Naive thymus-derived CD4-positive, alpha-beta T cell (primary cell): ENCODE data around the gene CPS1. TPM values are rescaled to one million over a fixed set of nuclear protein-coding genes. Genes with fewer than 3 reads are reported as not detected.

Source experiments
- ATAC-seq: fragments of 150-1000 bp; cut with Tn5 transposase; 2 replicates; pipeline ENCODE4 v1.10.0; 2021; ENCODE audit warnings: mild to moderate bottlenecking, moderate library complexity
- CTCF ChIA-PET: fragments of 350-600 bp; sonication (Branson Sonifier 250); formaldehyde crosslinking; loops from one replicate; lab custom pipeline; 2021; ENCODE audit warnings: antibody characterized with exemption; lab: Charles Lee
- POLR2A ChIA-PET: fragments of 350-600 bp; sonication (Branson Sonifier 250); formaldehyde crosslinking; loops from one replicate; lab custom pipeline; 2021; ENCODE audit warnings: antibody characterized with exemption, inconsistent platforms; lab: Charles Lee
- DNase-seq, 9 donors: peaks; one replicate each; pipeline versions ENCODE4 v3.0.0 to v3.0.0-alpha.2; 2020 to 2022; ENCODE audit warnings: mixed read lengths in 1 of 9
- H3K27ac ChIP-seq: one replicate; pipeline ENCODE4 v1.7.0; 2013; ENCODE audit warnings: mild to moderate bottlenecking, low read depth, low read length, moderate library complexity
- H3K27me3 ChIP-seq, 2 donors: one replicate each; pipeline ENCODE4 v1.7.0; 2013; ENCODE audit warnings: low read length in 2 of 2, mild to moderate bottlenecking in 2 of 2, moderate library complexity in 2 of 2; ENCODE audit not compliant: control insufficient read depth in 2 of 2, insufficient read depth in 2 of 2
- H3K36me3 ChIP-seq, 3 experiments: 1 replicate in 2 of 3; 2 replicates in 1 of 3; pipeline ENCODE4 v1.7.0; 2013; ENCODE audit warnings: low read length in 3 of 3, mild to moderate bottlenecking in 3 of 3, moderate library complexity in 1 of 3; ENCODE audit not compliant: insufficient read depth in 3 of 3, control insufficient read depth in 2 of 3
- H3K4me1 ChIP-seq, 2 donors: one replicate each; pipeline ENCODE4 v1.7.0; 2013; ENCODE audit warnings: low read length in 2 of 2, mild to moderate bottlenecking in 2 of 2, moderate library complexity in 1 of 2; ENCODE audit not compliant: control insufficient read depth in 2 of 2, insufficient read depth in 2 of 2
- H3K4me3 ChIP-seq: 2 replicates; pipeline ENCODE4 v1.7.0; 2013; ENCODE audit warnings: mild to moderate bottlenecking, low read length
- H3K9me3 ChIP-seq, 3 experiments: 1 replicate in 2 of 3; 2 replicates in 1 of 3; pipeline ENCODE4 v1.7.0; 2013; ENCODE audit warnings: low read length in 3 of 3; ENCODE audit not compliant: control insufficient read depth in 2 of 3
- H3K27ac Mint-ChIP-seq, 9 donors: one replicate each; pipeline ENCODE4 v1.8.0; 2020 to 2022; ENCODE audit warnings: mixed read lengths in 9 of 9, mild to moderate bottlenecking in 8 of 9, moderate library complexity in 5 of 9, inconsistent platforms in 2 of 9
- H3K27me3 Mint-ChIP-seq, 5 donors: one replicate each; pipeline ENCODE4 v1.8.0; 2021 to 2022; ENCODE audit warnings: mixed read lengths in 5 of 5, mild to moderate bottlenecking in 1 of 5
- H3K36me3 Mint-ChIP-seq, 5 donors: one replicate each; pipeline ENCODE4 v1.8.0; 2020 to 2022; ENCODE audit warnings: mixed read lengths in 5 of 5, mild to moderate bottlenecking in 3 of 5, inconsistent platforms in 1 of 5
- H3K4me1 Mint-ChIP-seq, 7 donors: one replicate each; pipeline ENCODE4 v1.8.0; 2020 to 2022; ENCODE audit warnings: mixed read lengths in 7 of 7, mild to moderate bottlenecking in 3 of 7, inconsistent platforms in 1 of 7
- H3K4me3 Mint-ChIP-seq, 10 donors: one replicate each; pipeline ENCODE4 v1.8.0; 2020 to 2022; ENCODE audit warnings: mild to moderate bottlenecking in 10 of 10, mixed read lengths in 10 of 10, moderate library complexity in 6 of 10, inconsistent platforms in 2 of 10
- H3K9me3 Mint-ChIP-seq, 11 donors: one replicate each; pipeline ENCODE4 v1.8.0; 2020 to 2022; ENCODE audit warnings: mixed read lengths in 11 of 11, mild to moderate bottlenecking in 4 of 11, inconsistent platforms in 1 of 11, moderate library complexity in 1 of 11
- intact Hi-C, 2 donors: fragments of 100-400 bp; cut with micrococcal nuclease; formaldehyde crosslinking; loops; one replicate each; pipeline ENCODE4 v1.15.1; 2023
- polyA plus RNA-seq, 2 donors: library from polyadenylated mRNA; unstranded; fragments of 300-500 nt; fragmentation: Illumina TruSeq; gene quantifications; one replicate each; pipeline ENCODE4 v1.2.3, GENCODE V29; 2021
- total RNA-seq, 6 experiments: library from RNA in 5 of 6; stranded (reverse) in 5 of 6; gene quantifications; 1 replicate in 5 of 6; 2 replicates in 1 of 6; pipeline ENCODE4 v1.2.3 and lab custom pipeline; 2021 to 2026

Gene CPS1
- total and polyA plus RNA-seq, 7 experiments from 2014 or later = 0.29 to 1.2 (median 0.73) TPM; not detected in 3

- Mint-ChIP-seq H3K4me1 (no peaks in the 10 kb centered on the region), H3K36me3 (no peaks in the 10 kb centered on the region), H3K9me3 (peaks cover 0 to 1% (median 0%) of the 10 kb centered on the region in 11 donors), H3K27ac (no peak overlapping the region), H3K27me3 (peaks cover 0 to 19% (median 10%) of the 10 kb centered on the region in 5 donors), H3K4me3 (no peak overlapping the region)
- ChIA-PET CTCF (no interaction called here), POLR2A (no interaction called here)
- no peak for DNase-seq
- Histone ChIP-seq H3K4me3 (no peak overlapping the region), H3K9me3 (no peaks in the 10 kb centered on the region), H3K4me1 (no peaks in the 10 kb centered on the region), H3K36me3 (no peaks in the 10 kb centered on the region), H3K27me3 (no peaks in the 10 kb centered on the region), H3K27ac (no peak overlapping the region)
- no peak for ATAC-seq
- intact Hi-C loops = no loop called here
These were observed 12.3 kb upstream of the CPS1 start for GRCh38 chr2:210544007-210544590.

DNA sequence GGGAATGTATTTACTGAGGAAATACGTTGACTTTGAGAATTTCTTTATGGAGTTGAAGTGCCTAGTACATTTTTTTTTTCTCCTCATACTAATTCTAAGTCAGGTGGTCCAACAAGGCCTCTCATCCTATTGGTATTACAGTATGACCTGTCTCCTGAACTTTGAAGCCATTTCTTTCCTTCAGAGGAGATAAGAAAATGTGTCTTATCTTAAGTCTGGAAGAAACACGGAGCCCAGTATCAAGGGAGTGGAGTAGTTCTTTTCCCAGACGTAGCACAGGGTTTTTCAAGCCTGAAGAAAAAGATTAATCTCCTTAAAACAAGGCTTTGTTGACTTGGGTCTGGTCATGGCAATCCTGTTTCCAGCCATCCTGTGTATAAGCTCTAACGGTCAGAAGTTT lies 11.6 kb upstream of the CPS1 start:
- no peaks in the 10 kb centered on the region for H3K9me3 ChIP-seq
- POLR2A ChIA-PET = no interaction called here
- ATAC-seq (no peak), DNase-seq (no peak)
- H3K4me1 ChIP-seq = no peaks in the 10 kb centered on the region
- H3K27ac Mint-ChIP-seq = no peak overlapping the region
- H3K9me3 Mint-ChIP-seq = peaks cover 0 to 1% (median 0%) of the 10 kb centered on the region in 11 donors
- peaks cover 0 to 14% (median 4%) of the 10 kb centered on the region in 5 donors for H3K27me3 Mint-ChIP-seq
- no peak overlapping the region for H3K4me3 ChIP-seq
- intact Hi-C loops = no loop called here
- H3K27ac ChIP-seq = no peak overlapping the region
- no peaks in the 10 kb centered on the region for H3K36me3 Mint-ChIP-seq
- CTCF ChIA-PET = no interaction called here
- H3K4me3 Mint-ChIP-seq = no peak overlapping the region
- no peaks in the 10 kb centered on the region for H3K27me3 ChIP-seq
- H3K4me1 Mint-ChIP-seq = no peaks in the 10 kb centered on the region
- H3K36me3 ChIP-seq = no peaks in the 10 kb centered on the region

DNA sequence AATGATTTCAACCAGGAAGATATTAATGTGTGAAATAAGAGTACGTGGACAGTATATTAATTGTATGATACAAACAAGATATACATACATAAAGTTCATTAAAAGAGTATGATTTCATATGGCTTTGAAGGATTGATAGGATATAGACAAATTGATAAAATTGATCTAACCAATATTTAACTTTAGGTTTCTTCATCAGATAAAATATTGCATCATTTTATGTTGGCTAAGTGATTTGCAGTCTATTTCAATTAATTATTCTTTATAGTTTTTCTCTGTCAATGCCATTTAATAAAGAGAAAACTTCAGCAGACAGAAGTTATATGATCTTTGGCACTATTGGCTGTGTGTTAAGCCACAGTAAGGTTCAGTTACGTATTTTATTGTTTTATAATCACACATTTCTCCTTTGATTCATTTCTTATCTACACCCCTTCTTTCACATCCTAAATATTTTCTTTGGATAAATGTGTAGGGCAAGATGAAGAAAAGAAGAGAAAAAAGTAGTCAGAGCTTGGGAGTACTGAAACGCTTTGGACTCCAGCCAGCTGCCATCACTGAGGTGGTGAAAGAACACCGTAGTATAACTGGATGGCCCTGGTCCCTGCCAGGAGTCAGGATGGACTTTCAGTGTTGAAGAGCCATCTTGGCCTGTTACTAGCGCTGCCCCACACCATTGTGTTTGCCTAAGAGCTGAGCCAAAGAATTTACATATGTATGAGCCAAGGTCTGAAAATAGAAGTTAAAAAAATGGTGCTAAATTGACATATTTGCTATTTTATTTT lies 9.8 kb upstream of the CPS1 start:
- peaks cover 0 to 11% (median 6%) of the 10 kb centered on the region in 5 donors for H3K27me3 Mint-ChIP-seq
- Histone ChIP-seq H3K27me3 (no peaks in the 10 kb centered on the region), H3K27ac (no peak overlapping the region), H3K4me3 (no peak overlapping the region), H3K36me3 (no peaks in the 10 kb centered on the region), H3K4me1 (no peaks in the 10 kb centered on the region), H3K9me3 (no peaks in the 10 kb centered on the region)
- no peak overlapping the region for H3K4me3 Mint-ChIP-seq
- H3K4me1 Mint-ChIP-seq = no peaks in the 10 kb centered on the region
- ATAC-seq = no peak
- CTCF ChIA-PET = no interaction called here
- POLR2A ChIA-PET = no interaction called here
- no peak overlapping the region for H3K27ac Mint-ChIP-seq
- intact Hi-C loops = no loop called here
- no peaks in the 10 kb centered on the region for H3K36me3 Mint-ChIP-seq
- no peak for DNase-seq
- H3K9me3 Mint-ChIP-seq = no peaks in the 10 kb centered on the region

DNA sequence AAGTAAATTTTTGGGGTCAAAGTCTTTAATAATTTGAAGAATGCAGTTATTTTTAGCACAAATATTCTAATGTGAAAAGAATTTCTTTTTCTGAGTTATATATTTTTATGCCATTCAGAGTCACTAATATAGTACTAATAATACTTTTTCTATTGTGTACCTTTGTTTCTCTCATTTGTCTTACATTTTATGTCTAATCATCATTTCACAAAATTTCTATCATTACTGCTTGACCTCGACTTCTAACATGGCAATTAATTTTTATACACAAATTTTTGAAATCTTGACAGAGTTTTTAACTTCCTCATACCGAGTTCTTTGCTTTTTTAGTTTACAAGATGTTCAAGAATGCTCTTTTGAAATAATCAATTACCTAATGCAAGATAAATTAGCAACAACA lies 8.4 kb upstream of the CPS1 start:
- no peak overlapping the region for H3K27ac ChIP-seq
- no peak overlapping the region for H3K4me3 Mint-ChIP-seq
- intact Hi-C loops = no loop called here
- DNase-seq (no peak), ATAC-seq (no peak)
- no peaks in the 10 kb centered on the region for H3K4me1 Mint-ChIP-seq
- POLR2A ChIA-PET = no interaction called here
- CTCF ChIA-PET = no interaction called here
- H3K27me3 Mint-ChIP-seq = peaks cover 0 to 19% (median 11%) of the 10 kb centered on the region in 5 donors
- no peaks in the 10 kb centered on the region for H3K9me3 Mint-ChIP-seq
- no peaks in the 10 kb centered on the region for H3K27me3 ChIP-seq
- no peaks in the 10 kb centered on the region for H3K9me3 ChIP-seq
- no peaks in the 10 kb centered on the region for H3K36me3 Mint-ChIP-seq
- no peaks in the 10 kb centered on the region for H3K36me3 ChIP-seq
- H3K4me3 ChIP-seq = no peak overlapping the region
- no peak overlapping the region for H3K27ac Mint-ChIP-seq
- H3K4me1 ChIP-seq = no peaks in the 10 kb centered on the region

- no peak overlapping the region for H3K4me3 ChIP-seq
- no peaks in the 10 kb centered on the region for H3K36me3 ChIP-seq
- ATAC-seq = no peak
- no peak overlapping the region for H3K27ac ChIP-seq
- no peaks in the 10 kb centered on the region for H3K4me1 Mint-ChIP-seq
- no peaks in the 10 kb centered on the region for H3K36me3 Mint-ChIP-seq
- H3K27me3 ChIP-seq = no peaks in the 10 kb centered on the region
- no peaks in the 10 kb centered on the region for H3K4me1 ChIP-seq
- peaks cover 0 to 19% (median 17%) of the 10 kb centered on the region in 5 donors for H3K27me3 Mint-ChIP-seq
- H3K9me3 ChIP-seq = no peaks in the 10 kb centered on the region
- intact Hi-C loops = no loop called here
- no peak for DNase-seq
- CTCF ChIA-PET = no interaction called here
- POLR2A ChIA-PET = no interaction called here
- H3K27ac Mint-ChIP-seq = no peak overlapping the region
- no peaks in the 10 kb centered on the region for H3K9me3 Mint-ChIP-seq
- no peak overlapping the region for H3K4me3 Mint-ChIP-seq
These were observed 7.5 kb upstream of the CPS1 start for GRCh38 chr2:210548878-210549384.

GRCh38 chr2:210551001-210551400 lies 5.4 kb upstream of the CPS1 start:
- intact Hi-C loops = no loop called here
- CTCF ChIA-PET = no interaction called here
- ATAC-seq = no peak
- H3K4me1 Mint-ChIP-seq = no peaks in the 10 kb centered on the region
- H3K36me3 ChIP-seq = no peaks in the 10 kb centered on the region
- H3K27ac ChIP-seq = no peak overlapping the region
- no peaks in the 10 kb centered on the region for H3K36me3 Mint-ChIP-seq
- H3K9me3 ChIP-seq = no peaks in the 10 kb centered on the region
- H3K27me3 Mint-ChIP-seq = peaks cover 0 to 19% (median 17%) of the 10 kb centered on the region in 5 donors
- H3K27ac Mint-ChIP-seq = no peak overlapping the region
- H3K4me3 Mint-ChIP-seq = no peak overlapping the region
- no peaks in the 10 kb centered on the region for H3K27me3 ChIP-seq
- no peak for DNase-seq
- no peak overlapping the region for H3K4me3 ChIP-seq
- H3K9me3 Mint-ChIP-seq = no peaks in the 10 kb centered on the region
- POLR2A ChIA-PET = no interaction called here
- H3K4me1 ChIP-seq = no peaks in the 10 kb centered on the region

GRCh38 chr2:210553373-210553772 lies 3.0 kb upstream of the CPS1 start:
- Histone ChIP-seq H3K36me3 (no peaks in the 10 kb centered on the region), H3K27me3 (no peaks in the 10 kb centered on the region), H3K4me3 (no peak overlapping the region), H3K27ac (no peak overlapping the region), H3K4me1 (no peaks in the 10 kb centered on the region), H3K9me3 (no peaks in the 10 kb centered on the region)
- H3K36me3 Mint-ChIP-seq = no peaks in the 10 kb centered on the region
- DNase-seq (no peak), ATAC-seq (no peak)
- H3K4me3 Mint-ChIP-seq = no peak overlapping the region
- ChIA-PET POLR2A (no interaction called here), CTCF (no interaction called here)
- intact Hi-C loops = no loop called here
- no peaks in the 10 kb centered on the region for H3K9me3 Mint-ChIP-seq
- H3K27ac Mint-ChIP-seq = no peak overlapping the region
- H3K27me3 Mint-ChIP-seq = peaks cover 3 to 23% (median 13%) of the 10 kb centered on the region in 5 donors
- H3K4me1 Mint-ChIP-seq = no peaks in the 10 kb centered on the region
